HUES6 (cell line): ENCODE data around the gene SH3RF3.

Experiments
- H3K27ac ChIP-seq: 2 replicates; pipeline ENCODE4 v1.7.0; 2013; ENCODE audit warnings: low read depth, mild to moderate bottlenecking, low read length, inconsistent platforms
- H3K27me3 ChIP-seq: 2 replicates; pipeline ENCODE4 v1.6.1; 2013; ENCODE audit warnings: low read length; ENCODE audit not compliant: control insufficient read depth, insufficient read depth
- H3K36me3 ChIP-seq: 2 replicates; pipeline ENCODE4 v1.6.1; 2013; ENCODE audit warnings: low read length; ENCODE audit not compliant: control insufficient read depth, insufficient read depth
- H3K4me1 ChIP-seq: 2 replicates; pipeline ENCODE4 v1.6.1; 2013; ENCODE audit warnings: low read length; ENCODE audit not compliant: control insufficient read depth, insufficient read depth
- H3K4me3 ChIP-seq: 2 replicates; pipeline ENCODE4 v1.5.1; 2013; ENCODE audit warnings: low read depth, low read length
- H3K9ac ChIP-seq: one replicate; pipeline ENCODE4 v1.6.1; 2013; ENCODE audit warnings: mild to moderate bottlenecking, low read length
- H3K9me3 ChIP-seq: 2 replicates; pipeline ENCODE4 v1.6.1; 2013; ENCODE audit warnings: low read depth, low read length; ENCODE audit not compliant: control insufficient read depth, insufficient read depth

The SH3RF3 gene

DNA sequence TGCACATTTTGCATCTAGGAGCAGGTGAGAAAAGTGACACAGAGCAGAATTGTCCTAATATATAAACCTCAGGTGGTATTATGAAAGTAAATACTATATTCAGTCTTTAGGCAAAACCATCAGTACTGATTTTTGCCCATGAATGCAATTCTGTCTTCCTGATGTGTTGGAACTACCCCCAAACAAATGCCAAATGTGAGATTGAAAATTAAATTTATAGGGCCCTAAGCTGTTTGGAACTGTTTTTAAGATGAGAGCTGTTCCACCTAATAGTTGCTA lies 115.2 kb downstream of the SH3RF3 start:
- H3K9me3 ChIP-seq: no peaks in the 10 kb centered on the region
- H3K4me1 ChIP-seq: peaks cover 6% of the 10 kb centered on the region; the same call in 1 of the 2 replicates
- H3K4me3 ChIP-seq: no peak overlapping the region
- no peaks in the 10 kb centered on the region for H3K36me3 ChIP-seq
- H3K9ac ChIP-seq: no peak overlapping the region
- H3K27ac ChIP-seq: no peak overlapping the region
- no peaks in the 10 kb centered on the region for H3K27me3 ChIP-seq

DNA sequence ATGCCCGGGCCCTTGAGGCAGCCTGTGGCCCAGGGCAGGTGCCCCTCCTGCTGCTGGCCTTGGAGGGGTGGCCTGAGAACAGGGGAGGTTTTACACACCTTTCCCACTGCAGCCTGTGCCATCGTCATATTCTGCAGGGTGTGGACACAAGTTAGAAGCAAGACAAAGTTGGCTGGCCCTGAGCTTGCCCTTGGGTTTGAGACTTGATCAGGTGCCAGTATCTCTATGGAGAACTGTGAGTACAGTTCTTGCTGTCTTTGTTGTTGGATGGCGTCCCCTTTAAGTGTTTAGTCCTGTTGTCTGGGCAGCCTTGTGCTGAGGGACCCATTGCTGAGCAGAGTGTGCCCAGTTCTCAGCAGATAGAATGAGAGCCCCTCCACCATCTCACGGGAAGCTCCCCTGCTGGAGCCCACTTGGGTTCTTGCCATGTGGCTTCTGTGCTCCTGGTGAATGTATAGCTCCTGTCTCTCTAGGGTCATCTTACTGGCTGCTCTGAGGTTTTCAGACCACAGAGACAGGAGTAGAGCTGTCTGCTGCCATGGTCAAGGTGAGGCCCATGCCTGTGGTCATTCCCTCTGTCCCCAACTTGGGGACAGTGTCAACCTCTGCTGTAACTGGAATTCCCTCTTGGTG lies 115.9 kb downstream of the SH3RF3 start:
- Histone ChIP-seq H3K9ac (no peak overlapping the region), H3K27me3 (no peaks in the 10 kb centered on the region), H3K4me1 (peaks cover 6% of the 10 kb centered on the region; the same call in 1 of the 2 replicates), H3K4me3 (no peak overlapping the region), H3K27ac (no peak overlapping the region), H3K36me3 (no peaks in the 10 kb centered on the region), H3K9me3 (no peaks in the 10 kb centered on the region)

DNA sequence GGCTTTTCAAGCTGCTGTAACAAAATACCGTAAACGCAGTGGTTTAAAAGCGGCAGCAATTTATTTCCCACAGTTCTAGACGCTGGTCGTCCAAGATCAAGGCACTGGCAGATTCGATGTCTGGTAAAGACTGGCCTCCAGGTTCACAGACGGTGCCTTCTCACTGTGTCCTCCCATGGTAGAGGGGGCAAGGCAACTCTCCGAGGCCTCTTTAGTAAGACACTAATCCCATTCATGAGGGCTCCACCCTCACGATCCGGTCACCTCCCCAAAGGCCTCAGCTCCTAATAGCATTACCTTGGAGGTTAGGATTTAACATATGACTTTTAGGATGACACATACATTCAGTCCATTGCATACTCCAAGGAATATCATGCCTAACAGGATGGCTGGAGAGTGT lies 117.2 kb downstream of the SH3RF3 start:
- H3K9ac ChIP-seq: no peak overlapping the region
- H3K4me1 ChIP-seq: peaks cover 6% of the 10 kb centered on the region; the same call in 1 of the 2 replicates
- H3K27me3 ChIP-seq: no peaks in the 10 kb centered on the region
- no peaks in the 10 kb centered on the region for H3K9me3 ChIP-seq
- no peak overlapping the region for H3K27ac ChIP-seq
- no peak overlapping the region for H3K4me3 ChIP-seq
- no peaks in the 10 kb centered on the region for H3K36me3 ChIP-seq

DNA sequence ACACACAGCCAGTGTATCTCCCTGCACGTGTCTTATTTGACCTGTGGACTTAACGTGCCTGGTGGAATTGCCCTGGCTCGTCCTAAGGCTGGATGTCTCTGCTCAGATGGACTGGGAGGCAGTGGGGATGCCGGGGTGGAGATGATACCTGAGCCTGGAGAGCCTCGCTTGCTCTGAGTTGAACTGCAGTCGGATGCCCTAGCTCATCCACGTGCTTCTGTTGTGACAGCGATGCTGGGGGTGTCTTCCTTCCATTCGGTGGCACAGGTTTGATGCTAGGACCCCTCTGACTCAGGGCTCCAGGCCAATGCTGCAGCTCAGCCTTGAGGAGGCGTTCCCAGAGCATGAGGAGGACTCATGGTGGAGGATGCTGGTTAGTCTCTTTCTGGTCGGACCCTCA lies 117.6 kb downstream of the SH3RF3 start:
- no peaks in the 10 kb centered on the region for H3K36me3 ChIP-seq
- H3K9me3 ChIP-seq: no peaks in the 10 kb centered on the region
- peaks cover 6% of the 10 kb centered on the region; the same call in 1 of the 2 replicates for H3K4me1 ChIP-seq
- H3K9ac ChIP-seq: no peak overlapping the region
- no peak overlapping the region for H3K4me3 ChIP-seq
- H3K27ac ChIP-seq: no peak overlapping the region
- no peaks in the 10 kb centered on the region for H3K27me3 ChIP-seq

DNA sequence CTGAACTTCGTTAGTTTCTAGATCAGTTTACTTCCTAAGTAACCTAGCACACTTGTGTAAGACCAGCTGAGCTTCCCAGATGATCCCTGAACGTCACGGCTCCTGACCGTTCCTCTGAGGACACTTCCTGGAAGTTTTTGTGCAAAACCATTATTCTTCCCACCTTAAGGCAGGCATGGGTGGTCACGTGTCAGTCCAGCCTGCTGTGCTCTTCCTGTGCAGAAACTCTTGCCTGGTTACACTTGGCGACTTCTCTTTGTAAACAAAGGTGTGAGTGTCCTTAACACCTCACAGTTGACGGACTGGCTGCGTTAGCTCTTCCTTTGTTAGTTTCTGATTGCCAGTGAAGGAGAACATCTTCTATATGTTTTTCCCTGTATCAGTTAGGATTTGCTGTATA lies 118.3 kb downstream of the SH3RF3 start:
- Histone ChIP-seq H3K27me3 (no peaks in the 10 kb centered on the region), H3K4me1 (peaks cover 6% of the 10 kb centered on the region; the same call in 1 of the 2 replicates), H3K4me3 (no peak overlapping the region), H3K9ac (no peak overlapping the region), H3K36me3 (no peaks in the 10 kb centered on the region), H3K27ac (no peak overlapping the region), H3K9me3 (no peaks in the 10 kb centered on the region)

DNA sequence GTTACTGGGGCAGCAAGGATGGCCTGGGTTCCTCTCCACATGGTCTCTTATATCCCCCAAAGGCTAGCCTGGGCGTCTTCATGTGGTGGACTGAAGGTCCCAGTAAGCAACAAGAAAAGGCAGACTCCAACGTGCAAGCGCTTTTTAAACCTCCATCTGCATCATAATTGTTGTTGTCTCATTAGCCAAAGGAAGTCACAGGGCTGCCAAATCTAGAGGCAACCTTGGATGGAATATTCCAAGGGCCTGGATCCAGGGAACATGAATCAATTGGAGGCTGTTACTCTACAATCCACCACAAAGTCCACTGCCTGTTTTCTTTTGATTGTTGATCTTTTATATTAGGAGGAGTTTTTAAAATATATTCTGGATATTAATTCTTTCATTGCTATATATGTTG lies 118.8 kb downstream of the SH3RF3 start:
- Histone ChIP-seq H3K27me3 (no peaks in the 10 kb centered on the region), H3K27ac (no peak overlapping the region), H3K36me3 (no peaks in the 10 kb centered on the region), H3K4me1 (peaks cover 6% of the 10 kb centered on the region; the same call in 1 of the 2 replicates), H3K4me3 (no peak overlapping the region), H3K9ac (no peak overlapping the region), H3K9me3 (no peaks in the 10 kb centered on the region)

DNA sequence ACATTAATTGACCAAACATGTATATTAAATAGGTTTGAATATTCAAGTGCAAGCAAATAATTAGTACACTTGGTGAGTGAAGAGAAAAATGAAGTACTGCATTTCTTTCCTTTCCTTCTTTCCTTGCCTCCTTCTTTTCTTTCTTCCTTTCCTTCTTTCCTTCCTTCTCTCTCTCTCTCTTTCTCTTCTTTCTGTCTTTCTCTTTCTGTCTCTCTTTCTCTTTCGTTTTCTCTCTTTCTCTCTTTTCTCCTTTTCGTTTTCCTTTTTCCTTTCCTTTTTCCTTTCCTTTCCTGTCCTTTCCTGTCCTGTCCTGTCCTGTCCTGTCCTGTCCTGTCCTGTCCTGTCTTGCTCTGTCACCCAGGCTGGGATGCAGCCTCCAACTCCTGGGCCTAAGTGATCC lies 119.6 kb downstream of the SH3RF3 start:
- no peak overlapping the region for H3K27ac ChIP-seq
- H3K9ac ChIP-seq: no peak overlapping the region
- peaks cover 6% of the 10 kb centered on the region; the same call in 1 of the 2 replicates for H3K4me1 ChIP-seq
- no peak overlapping the region for H3K4me3 ChIP-seq
- H3K27me3 ChIP-seq: no peaks in the 10 kb centered on the region
- H3K36me3 ChIP-seq: no peaks in the 10 kb centered on the region
- no peaks in the 10 kb centered on the region for H3K9me3 ChIP-seq

DNA sequence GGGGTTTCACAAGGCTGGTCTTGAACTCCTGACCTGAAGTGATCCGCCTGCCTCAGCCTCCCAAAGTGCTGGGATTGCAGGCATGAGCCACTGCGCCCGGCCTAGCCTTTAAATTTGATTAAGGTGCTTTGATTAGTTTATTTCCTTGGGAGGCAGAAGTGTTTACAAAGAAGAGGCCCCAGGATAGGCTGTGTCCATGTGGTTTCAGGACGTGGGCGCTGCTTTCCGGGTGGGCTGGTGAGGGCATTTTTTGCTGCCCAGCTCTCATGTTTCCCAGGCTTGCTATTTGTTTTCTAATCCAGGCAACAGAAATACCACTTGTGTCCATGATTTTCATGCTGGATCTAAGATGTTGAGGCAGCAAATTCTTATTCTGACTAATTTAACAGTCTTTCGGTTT lies 124.2 kb downstream of the SH3RF3 start:
- Histone ChIP-seq H3K4me3 (no peak overlapping the region), H3K9me3 (no peaks in the 10 kb centered on the region), H3K27me3 (no peaks in the 10 kb centered on the region), H3K4me1 (no peaks in the 10 kb centered on the region), H3K36me3 (no peaks in the 10 kb centered on the region), H3K27ac (no peak overlapping the region), H3K9ac (no peak overlapping the region)

DNA sequence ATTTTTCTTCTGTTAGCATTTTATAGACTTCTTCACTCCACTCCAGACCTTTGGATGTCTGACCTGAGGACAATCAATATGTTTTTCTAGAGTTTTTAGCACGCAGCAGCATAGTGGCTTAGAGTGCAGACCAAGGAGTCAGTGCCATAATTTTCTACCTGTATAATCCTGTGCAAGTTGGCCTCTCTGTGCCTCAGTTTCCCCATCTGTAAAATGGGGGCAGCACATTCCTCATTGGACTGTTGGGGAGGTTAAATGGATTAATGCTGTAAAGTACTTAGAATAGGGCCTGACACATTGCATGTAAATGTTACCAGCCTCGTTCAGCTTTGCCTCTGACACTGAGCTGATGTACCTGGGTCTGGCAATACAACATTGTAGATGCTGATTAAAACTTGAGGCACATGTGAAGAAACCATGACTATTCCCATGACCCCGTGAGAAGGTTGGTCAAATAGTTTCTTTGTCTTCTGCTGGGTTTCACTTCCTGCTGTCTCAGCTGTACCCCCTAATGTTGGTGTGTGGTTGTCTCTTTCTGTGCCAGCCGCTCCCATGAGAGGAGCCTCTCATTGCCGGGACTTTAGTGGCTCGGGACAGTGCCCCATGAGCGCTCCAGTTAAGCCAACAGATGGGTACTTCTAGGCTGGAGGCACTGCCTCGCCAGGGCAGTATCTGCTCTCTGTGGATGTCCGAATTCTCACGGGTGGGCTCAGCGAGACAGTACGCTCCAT lies 125.3 kb downstream of the SH3RF3 start:
- Histone ChIP-seq H3K36me3 (no peaks in the 10 kb centered on the region), H3K27ac (no peak overlapping the region), H3K9ac (no peak overlapping the region), H3K9me3 (no peaks in the 10 kb centered on the region), H3K4me1 (no peaks in the 10 kb centered on the region), H3K27me3 (no peaks in the 10 kb centered on the region), H3K4me3 (no peak overlapping the region)

DNA sequence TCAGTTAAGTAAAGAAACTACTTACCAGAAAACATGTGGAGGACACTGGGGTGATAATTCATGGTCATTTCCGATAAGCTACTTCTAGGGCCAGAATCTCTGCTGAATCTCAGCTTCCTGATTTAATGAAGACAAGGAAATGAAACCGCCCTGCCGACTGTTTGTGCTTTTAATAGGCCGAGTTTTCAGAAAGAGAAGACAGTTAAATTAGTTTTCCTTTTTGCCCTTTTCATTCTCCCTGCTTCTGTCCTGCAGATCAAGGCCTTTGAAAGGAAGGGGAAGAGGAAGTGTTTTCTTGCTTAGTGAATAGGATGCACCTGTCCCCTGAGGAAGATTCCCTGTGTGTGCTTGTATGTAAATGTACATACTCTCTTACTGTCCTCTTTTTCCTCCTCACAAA lies 126.6 kb downstream of the SH3RF3 start:
- no peaks in the 10 kb centered on the region for H3K9me3 ChIP-seq
- no peak overlapping the region for H3K4me3 ChIP-seq
- no peak overlapping the region for H3K9ac ChIP-seq
- H3K27me3 ChIP-seq: no peaks in the 10 kb centered on the region
- no peaks in the 10 kb centered on the region for H3K36me3 ChIP-seq
- H3K4me1 ChIP-seq: no peaks in the 10 kb centered on the region
- no peak overlapping the region for H3K27ac ChIP-seq

DNA sequence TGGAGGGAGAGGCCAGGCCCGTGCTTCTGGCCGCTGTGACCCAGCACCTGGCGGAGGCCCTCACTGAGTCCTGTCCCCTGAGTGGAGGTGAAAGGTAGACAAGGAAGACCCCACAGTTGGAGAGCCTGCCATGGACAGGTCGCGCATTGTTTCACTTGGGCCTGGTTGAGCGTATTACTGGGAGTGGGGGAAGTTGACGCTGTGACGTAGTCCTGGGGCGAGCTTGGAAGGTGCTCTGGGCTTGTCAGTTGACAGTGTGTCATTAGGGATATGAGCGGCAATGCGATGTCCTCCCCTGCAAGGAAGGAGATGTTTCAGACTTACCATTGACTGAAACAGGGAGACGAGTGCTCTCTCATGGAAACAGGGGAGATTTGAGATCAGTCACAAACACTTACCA lies 127.1 kb downstream of the SH3RF3 start:
- H3K27ac ChIP-seq: no peak overlapping the region
- no peak overlapping the region for H3K9ac ChIP-seq
- H3K9me3 ChIP-seq: no peaks in the 10 kb centered on the region
- no peaks in the 10 kb centered on the region for H3K36me3 ChIP-seq
- H3K4me1 ChIP-seq: 0 out of 2 replicates have a peak, but pooled peaks cover 3% of the 10 kb centered on the region
- H3K4me3 ChIP-seq: no peak overlapping the region
- no peaks in the 10 kb centered on the region for H3K27me3 ChIP-seq
